ENCODE results near the gene ALDH3A1.
A peak's percentile ranks its signal among the peaks of the same experiment; 100 is the strongest.

ALDH3A1 gene

GRCh38 chr17:19759568-19760549 is 11.8 kb upstream of the ALDH3A1 start:
- no peak for DNase-seq

- DNase-seq = no peak
These were observed 9.6 kb upstream of the ALDH3A1 start for GRCh38 chr17:19757536-19758180.

GRCh38 chr17:19756546-19756945 is 8.4 kb upstream of the ALDH3A1 start:
- no peak for DNase-seq

GRCh38 chr17:19755821-19756510 is 7.9 kb upstream of the ALDH3A1 start:
- no peak for DNase-seq

GRCh38 chr17:19755392-19755791 is 7.3 kb upstream of the ALDH3A1 start:
- no peak for DNase-seq

DNA sequence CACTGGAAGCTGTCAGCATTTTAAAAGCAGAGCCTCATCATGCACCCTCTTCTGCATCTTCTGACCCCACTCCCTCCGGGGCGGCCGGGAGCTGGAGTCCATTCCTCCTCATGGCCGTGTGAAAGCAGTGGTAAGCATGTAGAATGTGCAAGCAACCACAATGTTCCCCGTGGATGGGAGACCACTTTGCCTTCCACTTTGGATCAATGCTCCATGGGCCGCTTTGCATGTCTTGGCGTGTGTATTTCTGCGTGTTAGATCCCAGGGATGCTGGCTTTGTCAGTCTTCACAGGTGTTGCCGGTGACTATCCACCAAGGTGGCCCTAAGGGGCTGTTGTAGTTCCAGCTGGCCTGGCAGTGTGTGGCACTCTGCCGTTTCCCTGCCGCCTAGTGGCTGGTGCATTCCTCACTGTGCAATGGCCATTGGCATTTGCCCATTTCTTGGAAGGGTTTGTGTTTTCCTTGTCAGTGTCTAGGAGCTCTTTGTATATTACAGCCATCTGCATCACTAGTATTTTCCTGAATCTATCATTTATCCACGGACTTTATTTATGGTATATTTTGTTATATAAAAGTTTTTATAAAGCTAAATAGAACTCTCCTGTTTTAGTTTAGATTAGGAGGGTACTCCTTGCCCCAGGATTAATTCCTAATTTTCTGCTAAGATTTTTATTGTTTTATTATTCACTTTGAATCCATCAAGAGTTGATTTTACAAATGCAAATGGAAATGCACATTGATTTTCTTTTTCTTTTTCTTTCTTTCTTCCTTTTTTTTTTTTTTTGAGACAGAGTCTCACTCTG is 5.8 kb upstream of the ALDH3A1 start:
- DNase-seq = peak in 1 of 2 experiments; percentile 13

DNA sequence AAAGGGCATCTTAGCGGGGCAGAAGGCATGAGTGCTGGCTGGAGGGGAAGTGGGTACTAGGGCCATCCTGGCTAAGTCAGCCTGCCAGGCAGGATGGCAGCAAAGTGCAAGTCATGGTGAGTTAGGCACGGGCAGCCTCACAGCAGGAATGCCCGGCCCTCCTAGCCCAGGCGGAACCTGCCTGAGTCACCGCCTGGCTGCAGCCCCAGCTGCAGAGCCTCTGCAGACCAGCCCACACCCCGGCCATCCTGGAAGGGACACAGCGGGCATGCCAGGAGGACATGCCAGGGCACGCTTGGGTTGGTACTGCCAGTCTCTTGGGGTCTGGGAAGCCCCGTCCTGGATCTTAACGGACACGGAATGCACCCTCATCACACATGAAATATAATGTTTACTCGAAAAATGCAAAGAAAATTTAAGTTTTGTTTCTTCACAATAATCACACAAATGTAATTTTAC is 5.0 kb upstream of the ALDH3A1 start:
- DNase-seq = peak in 1 of 2 experiments; percentile 9

DNA sequence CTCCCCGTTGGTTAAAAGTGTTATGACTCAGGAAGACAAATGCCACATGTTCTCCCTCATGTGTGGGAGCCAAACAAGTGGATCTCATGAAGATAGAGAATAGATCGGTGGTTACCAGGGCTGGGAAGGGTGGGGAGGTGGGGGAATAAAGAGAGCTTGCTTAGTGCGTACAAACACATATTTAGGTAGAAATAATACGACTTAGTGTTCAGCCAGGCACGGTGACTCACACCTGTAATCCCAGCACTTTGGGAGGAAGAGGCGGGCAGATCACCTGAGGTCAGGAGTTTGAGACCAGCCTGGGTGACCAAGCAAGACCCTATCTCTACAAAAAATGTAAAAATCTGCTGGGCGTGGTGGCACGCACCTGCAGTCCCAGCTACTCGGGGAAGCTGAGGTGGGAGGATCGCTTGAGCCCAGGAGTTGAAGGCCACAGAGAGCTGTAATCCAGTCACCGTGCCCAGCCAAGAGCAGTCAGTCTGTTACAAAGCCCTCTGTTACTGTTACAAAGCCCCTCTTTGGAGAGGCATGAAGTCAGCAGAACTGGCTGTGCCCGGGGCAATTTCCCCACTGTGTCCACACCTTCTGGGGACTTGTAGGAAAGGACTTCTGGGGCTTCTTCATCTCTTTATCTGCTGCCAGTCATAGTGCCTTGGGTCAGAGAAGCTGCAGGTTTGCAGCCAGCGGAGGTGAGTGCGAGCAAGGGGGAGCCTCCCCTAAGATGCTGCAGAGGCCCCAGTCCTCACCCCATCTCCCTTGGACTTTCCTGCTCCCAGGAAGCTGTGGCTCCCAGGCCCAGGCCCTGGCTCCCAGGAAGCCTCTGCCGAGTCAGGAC is 4.3 kb upstream of the ALDH3A1 start:
- DNase-seq = no peak

DNA sequence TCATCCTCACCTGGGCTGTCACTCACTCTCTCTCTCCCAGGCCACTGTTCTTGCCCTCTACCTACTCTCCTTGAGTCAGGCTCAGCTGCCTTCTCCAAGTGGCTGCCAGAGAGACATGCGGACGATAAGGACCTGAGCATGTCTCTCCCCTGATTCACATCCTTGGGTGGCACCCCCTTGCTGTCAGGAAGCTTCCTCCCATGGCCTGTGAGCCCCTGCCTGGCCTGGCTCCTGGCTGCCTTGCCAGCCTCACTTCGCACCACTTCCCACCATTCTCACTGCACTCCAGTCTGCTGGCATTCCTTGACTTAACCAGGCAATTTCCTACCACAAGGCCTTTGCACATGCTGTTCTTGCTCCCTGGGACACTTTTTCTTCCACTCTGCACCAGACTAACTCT is 2.7 kb upstream of the ALDH3A1 start:
- DNase-seq = no peak

- DNase-seq = no peak
These were observed 2.0 kb upstream of the ALDH3A1 start for GRCh38 chr17:19750020-19750572.

GRCh38 chr17:19748807-19749193 is 702 bp upstream of the ALDH3A1 start:
- no peak for DNase-seq

- DNase-seq = no peak
These were observed 859 bp downstream of the ALDH3A1 start for GRCh38 chr17:19747159-19747719.

DNA sequence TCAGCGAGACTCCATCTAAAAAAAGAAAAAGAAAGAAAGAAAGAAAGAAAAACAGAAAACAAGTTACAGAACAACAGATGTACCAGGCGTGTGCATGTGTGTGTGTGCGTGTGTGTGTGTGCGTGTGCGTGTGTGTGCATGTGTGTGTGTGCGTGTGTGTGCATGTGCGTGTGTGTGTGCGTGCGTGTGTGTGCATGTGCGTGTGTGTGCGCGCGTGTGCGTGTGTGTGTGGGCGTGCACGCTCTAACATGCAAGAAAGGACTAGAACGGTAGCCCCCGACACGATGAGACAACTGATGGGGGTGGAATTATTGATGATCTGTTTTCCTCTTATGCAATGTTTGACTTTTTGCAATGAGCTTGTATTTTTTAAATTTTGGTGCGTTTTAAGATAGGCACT is 1.6 kb downstream of the ALDH3A1 start:
- DNase-seq = no peak

DNA sequence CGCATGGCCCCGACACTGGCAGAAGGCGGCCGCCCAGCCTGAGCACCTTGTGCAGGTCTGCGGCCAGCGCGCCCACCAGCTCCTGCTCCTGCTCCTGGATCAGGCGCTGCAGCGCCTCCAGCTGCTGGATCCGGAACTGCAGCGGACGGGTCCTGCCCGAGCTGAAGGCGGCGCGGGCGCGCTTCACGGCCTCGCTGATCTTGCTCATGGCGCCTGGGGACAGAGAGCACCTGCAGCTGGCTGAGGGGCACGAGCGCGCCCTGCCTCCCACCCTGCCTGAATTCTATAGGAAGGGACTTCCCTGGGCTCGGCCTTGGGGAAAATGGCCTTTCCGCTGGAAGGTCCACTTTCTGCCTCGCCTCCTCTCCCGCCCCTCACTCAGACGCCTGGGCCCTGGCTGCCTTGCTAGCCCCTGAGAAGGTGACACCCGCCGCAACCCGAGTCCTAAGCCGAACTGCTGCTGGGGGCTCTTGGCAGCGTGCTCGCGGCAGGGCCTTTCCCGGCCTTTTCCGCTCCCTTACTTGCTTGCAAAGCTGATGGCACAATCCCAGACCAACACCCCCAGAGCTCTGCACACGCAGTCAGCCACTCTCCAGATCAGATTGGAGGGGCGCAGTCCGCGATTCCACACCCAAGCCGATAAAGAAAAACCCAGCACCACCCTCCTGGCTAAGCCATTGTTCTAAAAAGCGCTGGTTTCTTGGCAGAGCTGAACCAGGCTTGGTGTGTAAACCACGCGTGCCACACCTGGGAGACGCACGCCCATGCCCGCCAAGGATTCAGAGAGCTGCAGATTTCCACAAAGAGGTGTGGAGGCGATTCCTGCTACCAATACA is 3.0 kb downstream of the ALDH3A1 start:
- peak; percentile 64 to 74 for DNase-seq

DNA sequence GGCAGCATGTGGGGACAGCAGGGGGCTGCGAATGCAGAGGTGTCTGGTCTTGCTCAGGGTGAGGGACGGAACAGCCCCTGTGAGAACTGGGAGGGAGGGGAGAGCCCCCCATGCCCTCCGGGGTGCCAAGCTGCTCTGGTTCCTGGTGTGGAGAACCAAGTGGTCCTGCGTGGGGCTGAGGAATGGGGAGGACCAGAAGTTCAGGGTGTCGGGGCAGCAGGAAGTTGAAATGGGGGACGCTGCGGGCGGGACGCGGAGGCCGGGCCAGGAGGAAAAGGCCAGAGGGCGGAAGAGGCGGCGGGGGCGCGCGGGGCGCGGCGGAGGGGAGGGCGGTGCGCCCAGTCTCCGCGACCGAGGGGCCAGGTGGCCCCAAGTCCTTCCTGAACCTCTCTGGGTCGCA is 3.6 kb downstream of the ALDH3A1 start:
- DNase-seq = no peak

DNA sequence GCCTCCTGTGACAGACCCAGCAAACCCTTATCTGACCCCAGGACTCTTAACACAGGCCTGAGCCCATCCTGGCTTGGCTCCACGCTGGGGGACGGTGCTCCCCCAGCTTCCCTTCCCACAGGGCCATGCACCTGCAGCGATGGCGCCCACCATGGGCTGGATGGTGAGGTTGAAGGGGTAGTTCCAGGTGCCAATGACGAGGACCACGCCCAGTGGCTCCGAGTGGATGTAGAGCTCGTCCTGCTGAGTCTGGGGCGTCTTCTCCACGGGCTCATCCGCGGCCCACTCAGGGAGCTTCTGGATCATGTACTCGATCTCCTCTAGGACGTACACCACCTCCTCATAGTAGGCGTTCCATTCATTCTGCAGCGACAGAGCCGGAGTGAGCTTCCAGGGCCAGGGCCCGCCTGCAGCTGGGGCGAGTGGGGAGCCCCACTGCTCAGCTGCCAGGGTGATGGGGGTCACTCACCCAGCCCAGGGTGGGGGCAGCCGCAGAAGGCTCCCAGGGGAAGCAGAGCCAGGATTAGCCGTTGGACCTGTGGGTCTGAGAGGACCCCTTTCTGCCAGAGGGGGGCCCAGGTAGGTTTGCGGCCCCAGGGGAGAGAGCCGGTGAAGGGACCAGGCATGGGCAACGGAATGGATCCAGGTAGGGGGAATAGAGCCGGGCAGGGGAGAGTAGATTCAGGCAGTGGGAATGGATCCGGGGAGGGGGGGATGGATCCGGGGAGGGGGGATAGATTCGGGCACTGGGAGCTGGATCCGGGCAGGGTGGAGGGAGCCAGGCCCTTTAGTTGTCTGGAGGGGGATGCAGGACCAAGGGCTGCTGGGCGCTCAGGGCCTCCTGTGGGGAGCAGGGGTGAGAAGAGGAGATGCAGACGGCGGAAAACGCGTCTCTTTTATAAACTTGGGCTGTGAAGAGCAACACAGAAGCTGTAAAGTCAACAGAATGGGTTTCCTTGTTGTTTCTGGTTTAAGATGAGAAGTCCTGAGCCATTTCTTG is 4.7 kb downstream of the ALDH3A1 start:
- no peak for DNase-seq

DNA sequence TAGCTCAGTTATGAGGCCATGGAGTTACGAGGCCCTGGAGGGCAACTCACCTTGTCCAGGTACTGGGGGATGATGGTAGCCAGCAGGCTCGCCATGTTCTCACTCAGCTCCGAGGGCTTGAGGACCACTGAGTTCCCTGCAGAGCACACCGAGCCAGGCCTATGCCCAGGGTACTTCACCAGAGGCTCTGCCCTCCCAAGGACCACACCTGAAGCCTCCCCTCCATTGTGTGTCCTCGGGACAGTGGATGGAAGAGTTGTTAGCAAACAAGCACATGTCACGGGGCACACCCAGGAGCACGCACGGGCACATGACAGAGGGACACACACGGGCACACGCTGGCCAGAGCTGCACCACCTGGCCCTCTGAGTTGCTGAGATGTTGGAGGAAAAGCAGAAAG is 5.6 kb downstream of the ALDH3A1 start:
- DNase-seq = no peak

GRCh38 chr17:19741832-19742457 is 6.2 kb downstream of the ALDH3A1 start:
- DNase-seq = no peak

Data from NCI-H2081 (cell line).